HUES64 (cell line): ENCODE results near the gene CYREN.
"Not testable (repeated sequence)": the region's sequence is repeated elsewhere in the genome, so short reads cannot be mapped to it uniquely, and the experiment has no call there.

Experiments
- H3K27ac ChIP-seq: 2 replicates; pipeline ENCODE4 v1.7.0; 2013; ENCODE audit warnings: low read depth, low read length, inconsistent platforms
- H3K27me3 ChIP-seq: 2 replicates; pipeline ENCODE4 v1.6.1; 2013; ENCODE audit warnings: mild to moderate bottlenecking, low read length; ENCODE audit not compliant: insufficient read depth
- H3K36me3 ChIP-seq: 2 replicates; pipeline ENCODE4 v1.6.1; 2013; ENCODE audit warnings: mild to moderate bottlenecking, low read length; ENCODE audit not compliant: insufficient read depth
- H3K4me1 ChIP-seq: 2 replicates; pipeline ENCODE4 v1.6.1; 2013; ENCODE audit warnings: mild to moderate bottlenecking, low read length, moderate library complexity; ENCODE audit not compliant: insufficient read depth
- H3K4me3 ChIP-seq: 2 replicates; pipeline ENCODE4 v1.5.1; 2013; ENCODE audit warnings: mild to moderate bottlenecking, low read length, moderate library complexity
- H3K9ac ChIP-seq: 2 replicates; pipeline ENCODE4 v1.6.1; 2013; ENCODE audit warnings: mild to moderate bottlenecking, low read depth, low read length
- H3K9me3 ChIP-seq: 2 replicates; pipeline ENCODE4 v1.6.1; 2013; ENCODE audit warnings: low read depth, low read length; ENCODE audit not compliant: insufficient read depth
- WGBS: fragments of 150-250, 120-280 bp; methylation state at CpG from one replicate; pipeline ENCODE4 v1.1.7; 2013; ENCODE audit warnings: missing lambda C conversion rate; 5-methylcytosine and 5-hydroxymethylcytosine counted together

Gene CYREN

GRCh38 chr7:135129579-135129978, 40.9 kb downstream of the CYREN start:
- no peak overlapping the region for H3K4me3 ChIP-seq
- no peak overlapping the region for H3K9ac ChIP-seq
- no peaks in the 10 kb centered on the region for H3K9me3 ChIP-seq
- H3K4me1 ChIP-seq = no peaks in the 10 kb centered on the region
- no peaks in the 10 kb centered on the region for H3K36me3 ChIP-seq
- no peaks in the 10 kb centered on the region for H3K27me3 ChIP-seq
- no peak overlapping the region for H3K27ac ChIP-seq

DNA sequence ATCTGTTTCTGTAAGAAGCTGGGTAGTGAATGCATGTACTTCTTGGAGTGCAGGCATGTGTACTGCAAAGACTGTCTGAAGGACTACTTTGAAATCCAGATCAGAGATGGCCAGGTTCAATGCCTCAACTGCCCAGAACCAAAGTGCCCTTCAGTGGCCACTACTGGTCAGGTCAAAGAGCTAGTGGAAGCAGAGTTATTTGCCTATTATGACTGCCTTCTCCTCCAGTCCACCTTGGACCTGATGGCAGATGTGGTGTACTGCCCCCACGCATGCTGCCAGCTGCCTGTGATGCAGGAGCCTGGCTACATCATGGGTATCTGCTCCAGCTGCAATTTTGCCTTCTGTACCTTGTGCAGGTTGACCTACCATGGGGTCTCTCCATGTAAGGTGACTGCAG, 41.6 kb downstream of the CYREN start:
- no peak overlapping the region for H3K9ac ChIP-seq
- H3K36me3 ChIP-seq = no peaks in the 10 kb centered on the region
- H3K9me3 ChIP-seq = no peaks in the 10 kb centered on the region
- H3K27ac ChIP-seq = no peak overlapping the region
- H3K4me3 ChIP-seq = no peak overlapping the region
- 95% methylated on average over 1 of the region's 1 CpG for WGBS
- H3K27me3 ChIP-seq = no peaks in the 10 kb centered on the region
- H3K4me1 ChIP-seq = no peaks in the 10 kb centered on the region

DNA sequence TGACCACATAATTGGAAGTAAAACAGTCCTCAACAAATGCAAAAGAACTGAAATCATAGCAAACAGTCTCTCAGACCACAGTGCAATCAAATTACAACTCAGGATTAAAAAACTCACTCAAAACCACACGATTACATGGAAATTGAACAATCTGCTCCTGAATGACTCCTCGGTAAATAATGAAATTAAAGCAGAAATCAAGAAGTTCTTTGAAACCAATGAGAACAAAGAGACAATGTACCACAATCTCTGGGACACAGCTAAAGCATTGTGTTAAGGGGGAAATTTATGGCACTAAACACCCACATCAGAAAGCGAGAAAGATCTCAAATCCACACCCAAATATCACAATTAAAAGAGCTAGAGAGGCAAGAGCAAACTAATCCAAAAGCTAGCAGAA, 45.9 kb downstream of the CYREN start:
- not testable (repeated sequence) for H3K9ac ChIP-seq

GRCh38 chr7:135121868-135122267, 48.6 kb downstream of the CYREN start:
- 83% methylated on average over 6 of the region's 6 CpGs for WGBS
- Histone ChIP-seq H3K9me3 (peaks cover 10% of the 10 kb centered on the region), H3K36me3 (no peaks in the 10 kb centered on the region), H3K4me3 (no peak overlapping the region), H3K27ac (no peak overlapping the region), H3K9ac (no peak overlapping the region), H3K27me3 (no peaks in the 10 kb centered on the region), H3K4me1 (no peaks in the 10 kb centered on the region)

More for the DNA sequence above, 45.9 kb downstream of the CYREN start:
- not testable (repeated sequence) for H3K4me3 ChIP-seq, H3K36me3 ChIP-seq, H3K27ac ChIP-seq, H3K4me1 ChIP-seq, H3K27me3 ChIP-seq
- H3K9me3 ChIP-seq = peaks cover 10% of the 10 kb centered on the region
- 93% methylated on average over 2 of the region's 3 CpGs for WGBS

DNA sequence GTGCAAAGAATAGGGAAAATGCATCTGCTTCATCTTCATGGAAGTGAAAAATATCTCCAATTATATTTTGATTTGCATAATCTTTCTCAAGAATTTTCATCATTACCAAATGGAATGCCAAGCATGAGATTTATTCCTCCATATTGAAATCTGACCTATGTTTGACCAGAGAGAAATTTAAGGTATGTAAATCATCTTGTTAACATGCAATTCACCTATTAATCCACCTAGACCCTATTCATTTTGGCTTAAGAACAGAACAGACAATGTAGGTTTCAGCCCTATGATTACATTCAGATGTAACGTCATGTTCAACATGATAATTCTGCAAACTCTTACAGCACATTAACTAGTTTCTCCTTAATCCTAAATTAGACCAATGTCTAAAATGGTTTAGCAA, 53.4 kb downstream of the CYREN start:
- 96% methylated on average over 1 of the region's 1 CpG for WGBS
- no peaks in the 10 kb centered on the region for H3K27me3 ChIP-seq

More for the DNA sequence above, 53.4 kb downstream of the CYREN start:
- no peaks in the 10 kb centered on the region for H3K4me1 ChIP-seq
- no peak overlapping the region for H3K4me3 ChIP-seq
- H3K36me3 ChIP-seq = no peaks in the 10 kb centered on the region
- no peak overlapping the region for H3K27ac ChIP-seq
- no peak overlapping the region for H3K9ac ChIP-seq
- H3K9me3 ChIP-seq = peaks cover 10% of the 10 kb centered on the region
